Neuronal stem cell (in vitro differentiated cells): ENCODE results near the gene RORC.

Source experiments
- DNase-seq: peaks from one replicate; pipeline ENCODE4 v3.0.0-alpha.2; 2013; ENCODE audit warnings: low spot score
- H2AFZ ChIP-seq: one replicate; pipeline ENCODE4 v1.6.1; 2013; ENCODE audit warnings: mild to moderate bottlenecking, low read length, inconsistent platforms
- H2AK5ac ChIP-seq: 2 replicates; pipeline ENCODE4 v1.6.1; 2013; ENCODE audit warnings: low read depth, mild to moderate bottlenecking, inconsistent platforms, low read length, moderate library complexity, mixed read lengths
- H2BK120ac ChIP-seq: 2 replicates; pipeline ENCODE4 v1.6.1; 2013; ENCODE audit warnings: low read depth, mild to moderate bottlenecking, inconsistent platforms, low read length, moderate library complexity, mixed read lengths
- H2BK12ac ChIP-seq: one replicate; pipeline ENCODE4 v1.6.1; 2013; ENCODE audit warnings: low read length, inconsistent platforms
- H2BK15ac ChIP-seq: 2 replicates; pipeline ENCODE4 v1.6.1; 2013; ENCODE audit warnings: mild to moderate bottlenecking, low read length, inconsistent platforms, mixed read lengths
- H2BK5ac ChIP-seq: one replicate; pipeline ENCODE4 v1.6.1; 2013; ENCODE audit warnings: inconsistent platforms, mild to moderate bottlenecking, low read length, moderate library complexity
- H3K14ac ChIP-seq: one replicate; pipeline ENCODE4 v1.6.1; 2013; ENCODE audit warnings: low read length, inconsistent platforms
- H3K18ac ChIP-seq: 2 replicates; pipeline ENCODE4 v1.6.1; 2013; ENCODE audit warnings: low read length, inconsistent platforms
- H3K23ac ChIP-seq: 2 replicates; pipeline ENCODE4 v1.6.1; 2013; ENCODE audit warnings: low read depth, mild to moderate bottlenecking, mixed read lengths, low read length, inconsistent platforms; ENCODE audit not compliant: poor library complexity
- H3K27ac ChIP-seq: replicated peaks from 3 replicates; pipeline ENCODE4 v1.5.1; 2013; ENCODE audit warnings: low read length, inconsistent platforms
- H3K27me3 ChIP-seq, 3 experiments: 2 replicates each; pipeline ENCODE4 v1.6.1; 2013; ENCODE audit warnings: low read length in 3 of 3, mild to moderate bottlenecking in 2 of 3, inconsistent platforms in 1 of 3, low read depth in 1 of 3, mixed read lengths in 1 of 3, moderate library complexity in 1 of 3; ENCODE audit not compliant: control insufficient read depth in 3 of 3, insufficient read depth in 3 of 3
- H3K36me3 ChIP-seq, 2 donors: replicated peaks in 1 of 2; 2 replicates each; pipeline ENCODE4 v1.6.1; 2013; ENCODE audit warnings: low read length in 2 of 2; ENCODE audit not compliant: control insufficient read depth in 2 of 2, insufficient read depth in 2 of 2
- H3K4ac ChIP-seq: 2 replicates; pipeline ENCODE4 v1.6.1; 2013; ENCODE audit warnings: inconsistent platforms, mild to moderate bottlenecking, low read length, moderate library complexity
- H3K4me1 ChIP-seq, 2 donors: 1 replicate in 1 of 2; 2 replicates in 1 of 2; pipeline ENCODE4 v1.6.1; 2013; ENCODE audit warnings: low read length in 2 of 2, low read depth in 1 of 2; ENCODE audit not compliant: control insufficient read depth in 2 of 2, insufficient read depth in 1 of 2
- H3K4me2 ChIP-seq: one replicate; pipeline ENCODE4 v1.6.1; 2013; ENCODE audit warnings: mild to moderate bottlenecking, low read length, inconsistent platforms; ENCODE audit not compliant: insufficient read depth, poor library complexity, severe bottlenecking
- H3K4me3 ChIP-seq, 2 donors: 2 replicates each; pipeline ENCODE4 v1.5.1; 2013; ENCODE audit warnings: low read length in 2 of 2, mild to moderate bottlenecking in 2 of 2, inconsistent platforms in 1 of 2, moderate library complexity in 1 of 2
- H3K79me1 ChIP-seq: one replicate; pipeline ENCODE4 v1.6.1; 2013; ENCODE audit warnings: low read depth, mild to moderate bottlenecking, inconsistent platforms, low read length, moderate library complexity
- H3K9ac ChIP-seq: one replicate; pipeline ENCODE4 v1.6.1; 2013; ENCODE audit warnings: mild to moderate bottlenecking, low read depth, low read length, inconsistent platforms; ENCODE audit not compliant: poor library complexity
- H3K9me3 ChIP-seq, 2 donors: replicated peaks in 1 of 2; 2 replicates each; pipeline versions ENCODE3 to v1.6.1; 2013; ENCODE audit warnings: low read length in 2 of 2, mild to moderate bottlenecking in 2 of 2, inconsistent platforms in 1 of 2, low read depth in 1 of 2, mixed read lengths in 1 of 2, moderate library complexity in 1 of 2; ENCODE audit not compliant: control insufficient read depth in 2 of 2, insufficient read depth in 1 of 2
- H4K8ac ChIP-seq: one replicate; pipeline ENCODE4 v1.6.1; 2013; ENCODE audit warnings: low read depth, mild to moderate bottlenecking, inconsistent platforms, low read length, moderate library complexity
- H4K91ac ChIP-seq: one replicate; pipeline ENCODE4 v1.6.1; 2013; ENCODE audit warnings: low read length, low read depth, mild to moderate bottlenecking, inconsistent platforms; ENCODE audit not compliant: poor library complexity
- whole genome bisulfite sequencing, 2 donors: extraction: QIAGEN DNeasy Blood & Tissue Kit; methylation state at CpG; one replicate each; pipeline ENCODE4 v1.1.7; 2013; ENCODE audit warnings: missing lambda C conversion rate in 2 of 2, mixed read lengths in 1 of 2; ENCODE audit not compliant: insufficient read length in 2 of 2, insufficient replicate concordance in 1 of 2; ENCODE audit errors: extremely low coverage in 2 of 2; 5-methylcytosine and 5-hydroxymethylcytosine counted together

RORC gene

DNA sequence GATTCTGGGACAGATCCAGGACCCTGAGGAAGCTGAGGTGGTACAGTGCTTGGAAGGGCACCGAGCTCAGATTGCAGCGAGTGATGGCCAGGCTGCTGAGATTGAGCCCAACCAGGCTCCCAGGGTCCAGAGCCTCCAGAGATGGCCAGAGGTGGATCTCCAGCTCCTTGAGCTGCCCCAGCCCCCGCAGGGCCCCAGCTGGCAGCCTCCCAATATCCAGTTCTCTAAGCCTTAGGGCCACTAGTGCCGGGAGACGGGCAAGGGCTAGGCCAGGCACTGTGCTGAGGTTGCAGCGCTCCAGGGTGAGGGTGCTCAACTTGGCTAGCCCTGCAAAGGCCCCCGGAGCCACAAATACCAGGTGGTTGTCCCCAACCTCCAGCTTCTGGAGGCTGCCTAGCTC is 29.8 kb downstream of the RORC start:
- Histone ChIP-seq H3K27ac (no peak overlapping the region), H2BK15ac (no peak overlapping the region), H4K91ac (no peak overlapping the region), H3K79me1 (no peaks in the 10 kb centered on the region), H3K4me1 (peaks cover 2 to 8% of the 10 kb centered on the region in 2 donors), H3K9me3 (no peaks in the 10 kb centered on the region), H2BK5ac (no peak overlapping the region), H3K36me3 (peaks cover 0 to 2% of the 10 kb centered on the region in 2 donors), H2AFZ (no peak overlapping the region), H3K18ac (no peak overlapping the region), H3K14ac (no peak overlapping the region), H3K23ac (no peak overlapping the region), H3K27me3 (peaks cover 0 to 63% (median 0%) of the 10 kb centered on the region in 3 experiments), H2BK120ac (no peak overlapping the region), H3K4me3 (no peak overlapping the region), H3K4ac (no peak overlapping the region), H3K9ac (peak overlapping the region; percentile 63), H4K8ac (peak overlapping the region; percentile 92), H2BK12ac (no peak overlapping the region), H2AK5ac (peak overlapping the region; percentile 36), H3K4me2 (no peak overlapping the region)
- DNase-seq: no peak
- no CpG with 5 or more reads among the region's 7 CpGs for WGBS, 2 donors

DNA sequence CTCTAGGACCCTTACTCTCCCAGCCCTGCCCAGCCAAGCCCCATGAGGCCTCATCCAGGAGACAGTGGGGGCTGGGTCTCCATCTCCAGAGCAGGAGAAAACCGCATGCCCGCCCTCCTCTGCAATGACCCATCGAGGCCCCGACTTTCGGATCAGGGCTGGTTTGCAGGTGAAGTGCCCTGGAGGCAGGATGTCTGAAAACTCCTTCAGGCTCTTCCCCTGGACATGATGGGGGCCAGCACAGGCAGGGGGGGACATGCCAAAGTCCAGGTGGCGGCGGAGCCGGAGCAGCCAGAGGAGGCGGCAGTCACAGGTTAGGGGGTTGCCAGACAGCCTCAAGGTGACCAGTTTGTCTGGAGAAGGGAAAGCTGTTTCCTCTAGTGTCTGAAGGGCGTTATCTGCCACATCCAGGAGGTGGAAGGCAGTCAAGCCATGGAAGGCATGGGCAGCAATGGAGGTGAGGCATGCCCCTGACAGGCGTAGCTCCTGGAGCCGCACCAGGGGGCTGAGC is 30.2 kb downstream of the RORC start:
- no peaks in the 10 kb centered on the region for H3K9me3 ChIP-seq
- H3K27ac ChIP-seq: no peak overlapping the region
- H3K4me1 ChIP-seq: peaks cover 2 to 8% of the 10 kb centered on the region in 2 donors
- no peaks in the 10 kb centered on the region for H3K79me1 ChIP-seq
- DNase-seq: no peak
- no peak overlapping the region for H2AFZ ChIP-seq
- no peak overlapping the region for H3K14ac ChIP-seq
- H2BK5ac ChIP-seq: no peak overlapping the region
- no peak overlapping the region for H3K4ac ChIP-seq
- H3K4me2 ChIP-seq: no peak overlapping the region
- peak overlapping the region; percentile 17 for H3K23ac ChIP-seq
- peak overlapping the region; percentile 63 for H3K9ac ChIP-seq
- H2AK5ac ChIP-seq: no peak overlapping the region
- H3K18ac ChIP-seq: no peak overlapping the region
- peaks cover 0 to 58% (median 0%) of the 10 kb centered on the region in 3 experiments for H3K27me3 ChIP-seq
- no peak overlapping the region for H2BK120ac ChIP-seq
- no CpG with 5 or more reads among the region's 12 CpGs for WGBS, 2 donors
- peak overlapping the region; percentile 92 for H4K8ac ChIP-seq
- peaks cover 0 to 2% of the 10 kb centered on the region in 2 donors for H3K36me3 ChIP-seq
- no peak overlapping the region for H3K4me3 ChIP-seq
- no peak overlapping the region for H2BK12ac ChIP-seq
- no peak overlapping the region for H2BK15ac ChIP-seq
- no peak overlapping the region for H4K91ac ChIP-seq

DNA sequence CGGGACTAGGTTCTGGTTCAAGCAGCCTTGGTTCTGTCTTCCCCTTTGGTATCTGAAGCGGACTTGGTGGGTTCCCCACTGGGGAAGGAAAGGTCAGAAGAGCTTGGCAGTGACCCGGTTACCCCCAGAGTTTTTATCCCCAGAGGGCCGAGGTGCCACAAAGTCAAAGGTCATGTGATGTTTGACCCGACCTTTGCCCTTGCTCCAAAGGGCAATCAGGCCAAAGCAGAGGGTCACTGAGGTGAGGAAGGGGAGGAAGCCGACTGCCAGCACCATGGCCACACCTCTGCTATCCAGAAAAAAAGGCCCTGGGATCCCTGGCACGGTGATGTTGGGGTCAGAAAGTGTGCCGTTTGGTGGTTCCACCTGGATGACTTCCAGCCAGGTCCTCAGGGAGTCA is 30.8 kb downstream of the RORC start:
- no peak overlapping the region for H4K91ac ChIP-seq
- H3K27ac ChIP-seq: no peak overlapping the region
- no peaks in the 10 kb centered on the region for H3K9me3 ChIP-seq
- H3K23ac ChIP-seq: no peak overlapping the region
- peaks cover 2 to 8% of the 10 kb centered on the region in 2 donors for H3K4me1 ChIP-seq
- no peak overlapping the region for H2AFZ ChIP-seq
- no peak overlapping the region for H2BK120ac ChIP-seq
- H4K8ac ChIP-seq: no peak overlapping the region
- no peak overlapping the region for H2BK5ac ChIP-seq
- no peak overlapping the region for H3K4me2 ChIP-seq
- no peak for DNase-seq
- no peak overlapping the region for H3K9ac ChIP-seq
- no peak overlapping the region for H2AK5ac ChIP-seq
- H3K36me3 ChIP-seq: peaks cover 0 to 2% of the 10 kb centered on the region in 2 donors
- no CpG with 5 or more reads among the region's 8 CpGs for WGBS, 2 donors
- H3K79me1 ChIP-seq: no peaks in the 10 kb centered on the region
- H2BK12ac ChIP-seq: no peak overlapping the region
- H3K14ac ChIP-seq: no peak overlapping the region
- H3K27me3 ChIP-seq: peaks cover 0 to 53% (median 0%) of the 10 kb centered on the region in 3 experiments
- no peak overlapping the region for H2BK15ac ChIP-seq
- H3K4me3 ChIP-seq: no peak overlapping the region
- H3K4ac ChIP-seq: no peak overlapping the region
- no peak overlapping the region for H3K18ac ChIP-seq

DNA sequence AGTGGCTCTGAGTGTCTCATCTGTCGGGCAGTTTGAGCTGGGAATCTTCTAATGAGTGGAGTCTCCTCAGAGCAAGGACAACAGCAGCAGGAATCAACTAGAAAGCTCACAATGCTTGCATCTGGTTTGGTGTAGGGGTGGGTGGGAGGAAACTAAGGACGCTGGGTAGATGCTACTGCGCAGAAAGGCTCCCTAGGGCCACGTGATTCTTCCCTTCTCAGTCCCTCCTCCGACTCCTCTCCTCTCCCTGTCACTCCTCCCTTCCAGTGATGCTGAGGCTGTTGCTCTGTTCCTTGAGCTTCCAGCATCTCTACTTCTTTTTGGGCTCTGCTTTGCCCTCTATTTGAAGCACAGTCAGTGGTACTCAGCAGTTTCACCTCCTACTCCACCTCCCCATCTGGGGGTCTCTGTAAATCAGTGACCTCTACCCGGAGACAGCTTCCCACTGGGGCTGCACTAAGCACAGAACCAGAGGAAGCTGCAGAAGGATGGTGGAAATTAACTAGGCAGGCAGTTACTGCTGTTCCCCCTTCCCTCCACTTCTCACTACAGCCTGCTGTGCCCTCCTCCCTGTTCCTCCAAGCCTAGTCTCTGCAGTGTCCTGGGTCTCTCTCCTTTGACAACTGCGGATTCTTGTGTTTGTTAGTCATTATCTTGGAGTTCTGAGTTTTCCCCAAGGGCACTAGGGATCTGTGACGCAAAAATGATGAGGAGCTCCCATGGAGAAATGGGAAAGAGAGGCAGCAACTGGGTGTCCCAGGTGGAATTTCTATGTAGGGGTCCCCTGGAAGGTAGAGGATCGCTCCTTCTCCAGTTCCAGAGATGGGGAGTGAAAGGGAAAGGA is 32.2 kb downstream of the RORC start:
- no peak overlapping the region for H2BK12ac ChIP-seq
- peak overlapping the region; percentile 1 for H2BK5ac ChIP-seq
- no peak overlapping the region for H3K14ac ChIP-seq
- no peak overlapping the region for H3K18ac ChIP-seq
- H4K8ac ChIP-seq: no peak overlapping the region
- WGBS, 2 donors: no CpG with 5 or more reads among the region's 9 CpGs
- no peak overlapping the region for H3K9ac ChIP-seq
- H2AFZ ChIP-seq: peak overlapping the region; percentile 84
- H3K36me3 ChIP-seq: peaks cover 0 to 2% of the 10 kb centered on the region in 2 donors
- no peaks in the 10 kb centered on the region for H3K9me3 ChIP-seq
- H3K79me1 ChIP-seq: no peaks in the 10 kb centered on the region
- peaks cover 2 to 8% of the 10 kb centered on the region in 2 donors for H3K4me1 ChIP-seq
- no peak overlapping the region for H3K4me2 ChIP-seq
- H3K27me3 ChIP-seq: peaks cover 0 to 38% (median 0%) of the 10 kb centered on the region in 3 experiments
- H3K4ac ChIP-seq: no peak overlapping the region
- no peak overlapping the region for H3K23ac ChIP-seq
- no peak overlapping the region for H3K27ac ChIP-seq
- DNase-seq: no peak
- H3K4me3 ChIP-seq: no peak overlapping the region
- H2BK120ac ChIP-seq: no peak overlapping the region
- no peak overlapping the region for H4K91ac ChIP-seq
- no peak overlapping the region for H2AK5ac ChIP-seq
- H2BK15ac ChIP-seq: no peak overlapping the region
